AG09309 (cell line): Measurements from ENCODE around the gene CPM.

Experiments
- DNase-seq: peaks from one replicate; pipeline ENCODE4 v3.0.0-alpha.2; 2010; ENCODE audit warnings: low read depth
- H3K4me3 ChIP-seq: 2 replicates; pipeline ENCODE4 v1.5.1; 2011; ENCODE audit warnings: mild to moderate bottlenecking, low read depth, low read length, moderate library complexity; ENCODE audit not compliant: control insufficient read depth
- CTCF ChIP-seq: IDR thresholded peaks from 2 replicates; pipeline ENCODE4 v1.5.1; 2011; ENCODE audit warnings: mild to moderate bottlenecking, low read depth, low read length, inconsistent platforms; ENCODE audit not compliant: insufficient read depth, control insufficient read depth; ENCODE audit errors: missing control alignments

CPM gene

GRCh38 chr12:68870443-68870842 lies 62.5 kb downstream of the CPM start:
- H3K4me3 ChIP-seq = no peak overlapping the region
- DNase-seq = no peak
- TF ChIP-seq CTCF = no peak

- H3K4me3 ChIP-seq = no peak overlapping the region
- DNase-seq = no peak
- TF ChIP-seq CTCF = no peak
Observed at GRCh38 chr12:68870011-68870410, 63.0 kb downstream of the CPM start.

GRCh38 chr12:68868043-68868790 lies 64.8 kb downstream of the CPM start:
- TF ChIP-seq CTCF = no peak
- no peak for DNase-seq
- no peak overlapping the region for H3K4me3 ChIP-seq

- TF ChIP-seq CTCF = no peak
Observed at GRCh38 chr12:68867606-68868005, 65.4 kb downstream of the CPM start.

GRCh38 chr12:68866950-68867349 lies 66.0 kb downstream of the CPM start:
- DNase-seq = no peak
- no peak for TF ChIP-seq CTCF
- H3K4me3 ChIP-seq = no peak overlapping the region

More at GRCh38 chr12:68867606-68868005, 65.4 kb downstream of the CPM start:
- no peak overlapping the region for H3K4me3 ChIP-seq
- DNase-seq = no peak

- no peak overlapping the region for H3K4me3 ChIP-seq
- no peak for TF ChIP-seq CTCF
- no peak for DNase-seq
Observed at GRCh38 chr12:68865399-68866164, 67.4 kb downstream of the CPM start.
